Fibroblast of mammary gland (primary cell): ENCODE results near the gene TUSC2.
A peak's percentile ranks its signal among the peaks of the same experiment; 100 is the strongest.

Experiments used
- DNase-seq: peaks from one replicate; pipeline ENCODE4 v3.0.0-alpha.2; 2010; ENCODE audit warnings: low read depth
- H3K4me3 ChIP-seq: 2 replicates; pipeline ENCODE4 v1.5.1; 2011; ENCODE audit warnings: low read depth, mild to moderate bottlenecking, low read length, moderate library complexity; ENCODE audit not compliant: control insufficient read depth
- CTCF ChIP-seq: conservative IDR thresholded peaks from 2 replicates; pipeline ENCODE4 v1.5.1; 2011; ENCODE audit warnings: low read depth, low read length, inconsistent platforms; ENCODE audit not compliant: control insufficient read depth, insufficient read depth

The TUSC2 gene

DNA sequence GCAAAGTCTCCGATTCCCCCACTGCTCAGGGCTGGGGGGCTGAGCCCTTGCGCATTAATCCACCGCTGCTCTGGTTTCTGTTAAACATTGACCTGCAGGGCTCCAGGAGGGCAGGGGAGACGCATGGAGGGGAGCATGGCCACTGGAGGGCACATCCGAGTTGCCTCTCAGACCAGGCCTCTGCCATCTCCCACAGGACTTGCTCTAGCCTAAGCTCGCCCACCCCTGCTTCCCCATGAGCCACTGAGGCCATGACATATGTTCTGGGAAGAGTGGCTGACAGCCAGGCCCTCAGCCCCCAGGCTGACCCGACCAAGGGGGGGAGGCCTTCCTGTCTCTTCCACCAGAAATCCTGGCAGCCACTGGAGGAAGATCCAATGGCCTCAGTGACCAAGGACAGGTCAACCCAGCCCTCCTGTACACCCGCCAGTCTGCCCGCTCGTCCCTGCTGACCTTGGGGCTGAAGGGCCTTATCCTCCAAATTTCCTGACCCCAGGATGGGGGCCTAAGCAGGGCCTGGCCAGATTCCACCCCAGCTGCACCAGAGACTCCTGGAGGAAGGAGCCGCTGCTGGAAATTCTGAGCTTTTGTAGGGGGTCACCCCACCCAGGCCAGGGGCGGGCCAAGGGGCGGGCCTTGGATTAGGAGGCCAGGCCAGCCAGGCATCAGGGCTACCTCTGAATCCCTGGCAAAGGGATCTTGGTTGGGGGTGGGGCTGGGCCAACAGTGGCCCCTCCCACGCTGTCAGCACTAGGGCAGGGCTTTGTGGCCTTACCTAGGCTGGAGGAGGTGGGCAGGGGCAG is 24.8 kb downstream of the TUSC2 start, which contains the start of gene HYAL1:
Gene HYAL1 (minus strand): TSS at position 562 of the 803 bp plus-strand sequence. CDS start 618 bp downstream, outside the sequence.
- H3K4me3 ChIP-seq = peak within 1 kb of the TSS; percentile 9
- DNase-seq = peak; percentile 45
- peak; percentile 11 for TF ChIP-seq CTCF

GRCh38 chr3:50302095-50303012 is 25.7 kb downstream of the TUSC2 start:
- no peak for DNase-seq
- no peak for TF ChIP-seq CTCF
- no peak overlapping the region for H3K4me3 ChIP-seq

- H3K4me3 ChIP-seq = no peak overlapping the region
- TF ChIP-seq CTCF = no peak
- no peak for DNase-seq
These were observed 27.3 kb downstream of the TUSC2 start for GRCh38 chr3:50300681-50301254.

- TF ChIP-seq CTCF = no peak
- peak; percentile 80 for DNase-seq
- H3K4me3 ChIP-seq = peak overlapping the region; percentile 51
These were observed 27.9 kb downstream of the TUSC2 start for GRCh38 chr3:50299929-50300680.

DNA sequence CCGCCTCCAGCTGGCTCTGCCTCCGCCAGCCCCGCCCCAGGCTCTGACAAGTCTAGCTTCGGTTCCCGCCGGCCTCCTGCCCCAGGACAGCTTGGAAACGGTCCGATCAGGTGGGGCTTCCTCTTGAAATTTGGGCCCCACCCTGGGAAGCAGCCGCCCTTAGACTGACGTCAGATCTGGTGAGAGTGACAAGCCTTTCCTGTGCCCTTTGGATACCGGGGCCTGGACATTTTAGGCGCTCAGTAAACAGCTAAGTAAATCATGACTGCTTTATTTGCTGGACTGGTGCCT is 28.4 kb downstream of the TUSC2 start:
- no peak for TF ChIP-seq CTCF
- DNase-seq = no peak
- peak overlapping the region; percentile 51 for H3K4me3 ChIP-seq
